ENCODE results near the gene TIAM1.

Gene TIAM1

DNA sequence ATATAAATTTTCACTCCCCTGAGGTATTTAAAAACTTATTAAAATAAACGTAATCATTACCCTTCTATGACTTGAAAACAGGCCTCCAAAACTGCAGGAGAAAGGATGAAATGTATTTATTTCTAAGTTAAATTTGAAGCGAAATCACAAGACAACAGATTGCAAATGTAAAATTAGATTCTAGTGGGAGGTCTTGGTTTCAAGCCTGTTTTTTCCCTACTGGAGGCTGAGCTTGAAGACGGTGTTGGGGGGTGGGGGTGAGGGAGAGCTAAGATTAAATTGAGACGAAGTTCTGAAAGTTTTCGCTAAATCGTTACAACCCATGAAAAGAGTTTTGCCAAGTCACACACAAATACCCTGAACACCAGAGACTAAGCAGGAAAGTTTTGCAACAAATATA, 68.2 kb downstream of the TIAM1 start:
- peaks cover 0 to 2% of the 10 kb centered on the region in 2 donors for H3K9me3 ChIP-seq (ENCODE audit: control insufficient read depth in 2 of 2, low read length in 2 of 2)
- no peaks in the 10 kb centered on the region for H3K4me1 ChIP-seq (ENCODE audit: control insufficient read depth, insufficient read depth, low read length)
- no peak overlapping the region for H3K27ac ChIP-seq (ENCODE audit: low read length)
- H3K27me3 ChIP-seq (ENCODE audit: control insufficient read depth in 1 of 2, insufficient read depth in 2 of 2, low read length in 2 of 2) = no peaks in the 10 kb centered on the region
- H3K36me3 ChIP-seq (ENCODE audit: control insufficient read depth in 2 of 2, insufficient read depth in 2 of 2, low read length in 2 of 2) = no peaks in the 10 kb centered on the region
- H3K4me3 ChIP-seq (ENCODE audit: low read length in 2 of 2) = no peak overlapping the region
- no peak overlapping the region for H3K9ac ChIP-seq (ENCODE audit: low read length in 2 of 2)

DNA sequence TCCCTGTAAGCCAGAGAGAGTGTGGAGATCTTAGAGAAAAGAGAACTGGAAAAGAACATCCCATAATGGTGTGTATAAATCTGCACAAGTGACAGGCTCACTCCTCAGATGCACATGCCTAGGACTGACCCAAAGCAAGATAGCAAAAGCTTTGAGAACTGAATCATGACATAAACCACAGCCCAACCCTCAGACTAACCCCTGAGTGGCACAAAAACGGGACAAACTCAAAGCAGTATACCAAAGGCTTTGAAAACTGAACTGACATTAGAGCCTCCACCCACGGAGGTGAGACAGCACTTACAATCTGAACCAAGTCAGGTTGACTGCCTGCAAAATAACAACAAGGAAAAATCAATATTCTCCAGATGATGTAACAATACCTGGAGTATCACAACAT, 70.8 kb downstream of the TIAM1 start:
- Histone ChIP-seq H3K9ac (ENCODE audit: low read length in 2 of 2) (no peak overlapping the region), H3K36me3 (ENCODE audit: control insufficient read depth in 2 of 2, insufficient read depth in 2 of 2, low read length in 2 of 2) (no peaks in the 10 kb centered on the region), H3K4me1 (ENCODE audit: control insufficient read depth, insufficient read depth, low read length) (no peaks in the 10 kb centered on the region), H3K9me3 (ENCODE audit: control insufficient read depth in 2 of 2, low read length in 2 of 2) (no peaks in the 10 kb centered on the region), H3K27me3 (ENCODE audit: control insufficient read depth in 1 of 2, insufficient read depth in 2 of 2, low read length in 2 of 2) (no peaks in the 10 kb centered on the region), H3K4me3 (ENCODE audit: low read length in 2 of 2) (no peak overlapping the region), H3K27ac (ENCODE audit: low read length) (no peak overlapping the region)

DNA sequence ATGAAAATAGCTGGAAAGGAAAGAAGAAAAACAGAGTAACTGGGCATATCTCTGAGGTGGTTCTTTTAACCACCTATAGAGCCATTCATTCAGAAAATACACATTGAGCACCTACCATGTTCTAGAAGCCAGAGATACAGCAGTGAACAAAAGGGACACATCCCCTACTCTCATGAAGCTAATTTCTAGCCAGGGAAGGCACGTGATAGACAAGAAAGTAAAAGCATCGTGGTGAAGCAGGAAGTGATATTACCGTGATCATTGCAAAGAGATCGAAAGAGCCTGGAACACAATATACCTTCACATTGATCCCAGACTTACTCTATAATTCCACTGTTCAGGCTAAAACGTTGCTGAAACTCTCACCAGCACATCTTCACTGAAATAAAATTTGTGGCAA, 76.0 kb downstream of the TIAM1 start:
- no peak overlapping the region for H3K9ac ChIP-seq (ENCODE audit: low read length in 2 of 2)
- H3K27me3 ChIP-seq (ENCODE audit: control insufficient read depth in 1 of 2, insufficient read depth in 2 of 2, low read length in 2 of 2) = no peaks in the 10 kb centered on the region
- H3K27ac ChIP-seq (ENCODE audit: low read length) = no peak overlapping the region
- H3K4me1 ChIP-seq (ENCODE audit: control insufficient read depth, insufficient read depth, low read length) = no peaks in the 10 kb centered on the region
- H3K4me3 ChIP-seq (ENCODE audit: low read length in 2 of 2) = no peak overlapping the region
- no peaks in the 10 kb centered on the region for H3K36me3 ChIP-seq (ENCODE audit: control insufficient read depth in 2 of 2, insufficient read depth in 2 of 2, low read length in 2 of 2)
- no peaks in the 10 kb centered on the region for H3K9me3 ChIP-seq (ENCODE audit: control insufficient read depth in 2 of 2, low read length in 2 of 2)

DNA sequence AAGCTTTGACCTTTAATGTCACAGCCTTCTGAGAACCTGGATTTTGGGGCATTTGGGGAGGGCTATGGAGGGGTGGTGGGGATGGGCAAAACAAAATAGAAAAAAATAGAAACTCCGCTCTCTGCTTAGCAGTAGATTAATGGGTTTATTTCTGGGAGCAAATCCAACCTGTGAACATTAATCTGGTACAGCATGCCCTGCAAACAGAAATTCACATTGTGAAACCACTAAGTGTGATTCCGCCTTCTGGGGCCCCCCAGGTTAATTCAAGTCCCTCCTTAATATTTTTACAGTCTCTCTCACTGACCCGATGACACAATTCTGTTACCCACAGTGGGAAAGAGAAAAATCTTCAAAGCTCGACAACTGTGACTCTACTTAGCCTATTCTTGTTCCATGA, 76.4 kb downstream of the TIAM1 start:
- H3K4me3 ChIP-seq (ENCODE audit: low read length in 2 of 2) = no peak overlapping the region
- H3K9ac ChIP-seq (ENCODE audit: low read length in 2 of 2) = no peak overlapping the region
- H3K27me3 ChIP-seq (ENCODE audit: control insufficient read depth in 1 of 2, insufficient read depth in 2 of 2, low read length in 2 of 2) = no peaks in the 10 kb centered on the region
- H3K36me3 ChIP-seq (ENCODE audit: control insufficient read depth in 2 of 2, insufficient read depth in 2 of 2, low read length in 2 of 2) = no peaks in the 10 kb centered on the region
- H3K27ac ChIP-seq (ENCODE audit: low read length) = no peak overlapping the region
- no peaks in the 10 kb centered on the region for H3K9me3 ChIP-seq (ENCODE audit: control insufficient read depth in 2 of 2, low read length in 2 of 2)
- H3K4me1 ChIP-seq (ENCODE audit: control insufficient read depth, insufficient read depth, low read length) = no peaks in the 10 kb centered on the region

DNA sequence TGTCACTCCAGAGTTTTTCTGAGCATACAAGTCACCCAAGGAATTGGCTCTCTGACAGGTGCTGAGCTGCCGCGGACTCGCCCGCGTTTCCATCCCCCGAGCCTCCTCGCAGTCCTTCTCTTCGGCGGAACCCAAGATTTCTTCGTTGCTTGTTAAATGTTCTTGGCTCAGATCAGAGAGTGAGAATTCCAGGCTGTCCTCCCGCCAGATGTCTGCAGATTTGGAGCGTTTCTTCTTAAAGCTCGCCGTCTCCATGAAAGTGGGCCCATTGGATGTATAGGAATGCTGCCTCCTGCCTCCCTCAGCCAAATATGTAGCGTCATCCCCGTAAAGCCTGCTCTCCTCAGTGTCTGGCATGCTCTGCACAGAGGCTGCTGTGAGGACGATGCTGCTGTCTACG, 77.8 kb downstream of the TIAM1 start:
- Histone ChIP-seq H3K4me1 (ENCODE audit: control insufficient read depth, insufficient read depth, low read length) (no peaks in the 10 kb centered on the region), H3K9me3 (ENCODE audit: control insufficient read depth in 2 of 2, low read length in 2 of 2) (no peaks in the 10 kb centered on the region), H3K36me3 (ENCODE audit: control insufficient read depth in 2 of 2, insufficient read depth in 2 of 2, low read length in 2 of 2) (no peaks in the 10 kb centered on the region), H3K27ac (ENCODE audit: low read length) (no peak overlapping the region), H3K9ac (ENCODE audit: low read length in 2 of 2) (no peak overlapping the region), H3K4me3 (ENCODE audit: low read length in 2 of 2) (no peak overlapping the region), H3K27me3 (ENCODE audit: control insufficient read depth in 1 of 2, insufficient read depth in 2 of 2, low read length in 2 of 2) (no peaks in the 10 kb centered on the region)

- no peaks in the 10 kb centered on the region for H3K27me3 ChIP-seq (ENCODE audit: control insufficient read depth in 1 of 2, insufficient read depth in 2 of 2, low read length in 2 of 2)
- no peaks in the 10 kb centered on the region for H3K4me1 ChIP-seq (ENCODE audit: control insufficient read depth, insufficient read depth, low read length)
- no peak overlapping the region for H3K9ac ChIP-seq (ENCODE audit: low read length in 2 of 2)
- no peaks in the 10 kb centered on the region for H3K9me3 ChIP-seq (ENCODE audit: control insufficient read depth in 2 of 2, low read length in 2 of 2)
- H3K4me3 ChIP-seq (ENCODE audit: low read length in 2 of 2) = no peak overlapping the region
- H3K27ac ChIP-seq (ENCODE audit: low read length) = no peak overlapping the region
- no peaks in the 10 kb centered on the region for H3K36me3 ChIP-seq (ENCODE audit: control insufficient read depth in 2 of 2, insufficient read depth in 2 of 2, low read length in 2 of 2)
These were observed 78.6 kb downstream of the TIAM1 start for GRCh38 chr21:31265366-31266013.

DNA sequence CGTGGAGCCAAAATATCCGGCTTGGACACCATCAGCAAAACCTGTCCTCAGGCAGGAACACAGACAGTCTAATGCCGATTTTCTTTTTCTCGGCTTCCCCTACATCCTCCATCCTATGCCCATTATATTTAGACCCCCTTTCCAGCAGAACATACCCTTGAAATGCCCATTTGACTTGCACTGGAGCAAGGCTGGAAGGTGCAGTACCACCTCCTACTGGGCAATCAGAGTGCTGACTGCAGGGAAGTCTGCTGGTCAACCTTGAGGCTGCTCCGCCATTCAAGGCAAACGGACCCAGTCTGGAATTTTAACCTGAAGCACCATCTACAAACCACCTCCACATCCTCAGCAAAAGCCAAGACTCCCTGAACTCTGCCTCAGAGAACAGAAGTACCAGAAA, 79.5 kb downstream of the TIAM1 start:
- no peak overlapping the region for H3K4me3 ChIP-seq (ENCODE audit: low read length in 2 of 2)
- H3K4me1 ChIP-seq (ENCODE audit: control insufficient read depth, insufficient read depth, low read length) = no peaks in the 10 kb centered on the region
- H3K9ac ChIP-seq (ENCODE audit: low read length in 2 of 2) = no peak overlapping the region
- H3K9me3 ChIP-seq (ENCODE audit: control insufficient read depth in 2 of 2, low read length in 2 of 2) = no peaks in the 10 kb centered on the region
- H3K27ac ChIP-seq (ENCODE audit: low read length) = no peak overlapping the region
- no peaks in the 10 kb centered on the region for H3K27me3 ChIP-seq (ENCODE audit: control insufficient read depth in 1 of 2, insufficient read depth in 2 of 2, low read length in 2 of 2)
- no peaks in the 10 kb centered on the region for H3K36me3 ChIP-seq (ENCODE audit: control insufficient read depth in 2 of 2, insufficient read depth in 2 of 2, low read length in 2 of 2)

GRCh38 chr21:31262728-31263127, 81.3 kb downstream of the TIAM1 start:
- no peaks in the 10 kb centered on the region for H3K36me3 ChIP-seq (ENCODE audit: control insufficient read depth in 2 of 2, insufficient read depth in 2 of 2, low read length in 2 of 2)
- H3K4me3 ChIP-seq (ENCODE audit: low read length in 2 of 2) = no peak overlapping the region
- H3K4me1 ChIP-seq (ENCODE audit: control insufficient read depth, insufficient read depth, low read length) = no peaks in the 10 kb centered on the region
- no peaks in the 10 kb centered on the region for H3K9me3 ChIP-seq (ENCODE audit: control insufficient read depth in 2 of 2, low read length in 2 of 2)
- H3K27me3 ChIP-seq (ENCODE audit: control insufficient read depth in 1 of 2, insufficient read depth in 2 of 2, low read length in 2 of 2) = no peaks in the 10 kb centered on the region
- no peak overlapping the region for H3K9ac ChIP-seq (ENCODE audit: low read length in 2 of 2)
- H3K27ac ChIP-seq (ENCODE audit: low read length) = no peak overlapping the region

- no peaks in the 10 kb centered on the region for H3K9me3 ChIP-seq (ENCODE audit: control insufficient read depth in 2 of 2, low read length in 2 of 2)
- no peak overlapping the region for H3K4me3 ChIP-seq (ENCODE audit: low read length in 2 of 2)
- no peaks in the 10 kb centered on the region for H3K36me3 ChIP-seq (ENCODE audit: control insufficient read depth in 2 of 2, insufficient read depth in 2 of 2, low read length in 2 of 2)
- no peak overlapping the region for H3K27ac ChIP-seq (ENCODE audit: low read length)
- H3K27me3 ChIP-seq (ENCODE audit: control insufficient read depth in 1 of 2, insufficient read depth in 2 of 2, low read length in 2 of 2) = no peaks in the 10 kb centered on the region
- no peaks in the 10 kb centered on the region for H3K4me1 ChIP-seq (ENCODE audit: control insufficient read depth, insufficient read depth, low read length)
- H3K9ac ChIP-seq (ENCODE audit: low read length in 2 of 2) = no peak overlapping the region
These were observed 82.3 kb downstream of the TIAM1 start for GRCh38 chr21:31261759-31262158.

GRCh38 chr21:31260790-31261189, 83.3 kb downstream of the TIAM1 start:
- no peak overlapping the region for H3K9ac ChIP-seq (ENCODE audit: low read length in 2 of 2)
- no peaks in the 10 kb centered on the region for H3K4me1 ChIP-seq (ENCODE audit: control insufficient read depth, insufficient read depth, low read length)
- no peak overlapping the region for H3K27ac ChIP-seq (ENCODE audit: low read length)
- no peaks in the 10 kb centered on the region for H3K27me3 ChIP-seq (ENCODE audit: control insufficient read depth in 1 of 2, insufficient read depth in 2 of 2, low read length in 2 of 2)
- H3K4me3 ChIP-seq (ENCODE audit: low read length in 2 of 2) = no peak overlapping the region
- no peaks in the 10 kb centered on the region for H3K9me3 ChIP-seq (ENCODE audit: control insufficient read depth in 2 of 2, low read length in 2 of 2)
- H3K36me3 ChIP-seq (ENCODE audit: control insufficient read depth in 2 of 2, insufficient read depth in 2 of 2, low read length in 2 of 2) = no peaks in the 10 kb centered on the region

DNA sequence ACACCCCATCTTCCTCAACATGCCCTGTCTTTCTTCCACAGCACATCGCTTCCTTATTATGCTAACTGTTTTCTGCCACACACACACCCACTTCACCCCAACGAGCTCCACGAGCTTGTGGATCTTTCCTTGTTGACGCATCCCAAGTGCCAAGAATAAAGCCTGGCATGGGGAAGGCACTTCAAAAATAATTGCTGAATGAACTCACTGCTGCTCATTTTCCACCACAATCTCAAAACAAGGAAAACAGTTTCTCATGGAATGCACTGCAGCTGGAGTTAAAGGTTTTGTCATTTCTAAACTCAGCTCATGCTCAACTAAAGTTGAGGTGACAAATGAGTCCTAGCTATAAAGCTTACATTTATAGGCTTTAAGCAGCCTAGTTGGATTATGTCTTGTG, 86.0 kb downstream of the TIAM1 start:
- Histone ChIP-seq H3K9me3 (ENCODE audit: control insufficient read depth in 2 of 2, low read length in 2 of 2) (no peaks in the 10 kb centered on the region), H3K27me3 (ENCODE audit: control insufficient read depth in 1 of 2, insufficient read depth in 2 of 2, low read length in 2 of 2) (no peaks in the 10 kb centered on the region), H3K27ac (ENCODE audit: low read length) (no peak overlapping the region), H3K4me1 (ENCODE audit: control insufficient read depth, insufficient read depth, low read length) (no peaks in the 10 kb centered on the region), H3K9ac (ENCODE audit: low read length in 2 of 2) (no peak overlapping the region), H3K36me3 (ENCODE audit: control insufficient read depth in 2 of 2, insufficient read depth in 2 of 2, low read length in 2 of 2) (no peaks in the 10 kb centered on the region), H3K4me3 (ENCODE audit: low read length in 2 of 2) (no peak overlapping the region)
